Mucosa of descending colon (tissue), 3 donors: ENCODE results near the gene AGR2. TPM values are rescaled to one million over a fixed set of nuclear protein-coding genes. Genes with fewer than 3 reads are reported as not detected.

Experiments
- ATAC-seq: fragments of 200-7000 bp; cut with Tn5 transposase; one replicate; pipeline ENCODE4 v1.9.1; 2020; ENCODE audit warnings: mild to moderate bottlenecking, moderate library complexity
- DNase-seq, 3 donors: peaks; one replicate each; pipeline ENCODE4 v3.0.0-alpha.2; 2020
- H3K36me3 ChIP-seq: fragments of 200-600 bp; one replicate; pipeline ENCODE4 v1.8.0; 2021; ENCODE audit warnings: low read depth, mild to moderate bottlenecking
- H3K4me1 ChIP-seq: fragments of 200-600 bp; one replicate; pipeline ENCODE4 v1.8.0; 2021; ENCODE audit warnings: low read depth, mild to moderate bottlenecking
- H3K4me3 ChIP-seq: fragments of 200-600 bp; one replicate; pipeline ENCODE4 v1.8.0; 2021; ENCODE audit warnings: mild to moderate bottlenecking
- H3K9me3 ChIP-seq: fragments of 200-600 bp; one replicate; pipeline ENCODE4 v1.8.0; 2021; ENCODE audit warnings: mild to moderate bottlenecking
- CTCF ChIP-seq: fragments of 200-600 bp; IDR thresholded peaks from one replicate; pipeline ENCODE4 v1.8.0; 2022; ENCODE audit warnings: antibody characterized with exemption, mild to moderate bottlenecking
- intact Hi-C, 2 donors: fragments of 100-400 bp; cut with DNase I in 1 of 2; cut with micrococcal nuclease in 1 of 2; formaldehyde crosslinking; loops; one replicate each; pipeline versions ENCODE4 v1.11.0 to v1.11.1; 2022; cut with DNase I, micrococcal nuclease
- total RNA-seq, 3 donors: library from RNA; stranded (reverse); fragmentation: NEBNext Ultra II Directional in 2 of 3; extraction: Animal tissue kit (Norgen Biotek cat#: 25700) in 2 of 3; gene quantifications; one replicate each; pipeline versions ENCODE4 v1.2.1 to v1.2.4, GENCODE V29; 2021 to 2023
- donor health status: DM: no; HTN: no; CAD: no; lungs with moderate emphysema.
- donor health status: DM: no; HTN: no; CAD: no.
- donor health status: DM: no; HTN: yes; CAD: no.

AGR2 gene
- total RNA-seq, 3 donors from 2014 or later = 191 to 861 (median 775) TPM

- intact Hi-C loops = no loop called here
- H3K9me3 ChIP-seq = no peaks in the 10 kb centered on the region
- H3K36me3 ChIP-seq = no peaks in the 10 kb centered on the region
- DNase-seq = no peak
- TF ChIP-seq CTCF = no peak
- H3K4me1 ChIP-seq = peaks cover 36% of the 10 kb centered on the region
- ATAC-seq = no peak
- no peak overlapping the region for H3K4me3 ChIP-seq
These were observed 7.9 kb upstream of the AGR2 start for GRCh38 chr7:16812542-16813231.

GRCh38 chr7:16811551-16811950 is 6.8 kb upstream of the AGR2 start:
- TF ChIP-seq CTCF = no peak
- Histone ChIP-seq H3K4me3 (no peak overlapping the region), H3K4me1 (peaks cover 33% of the 10 kb centered on the region), H3K9me3 (no peaks in the 10 kb centered on the region), H3K36me3 (no peaks in the 10 kb centered on the region)
- peak; percentile 68 for ATAC-seq
- intact Hi-C loops = no loop called here
- DNase-seq = no peak

GRCh38 chr7:16810573-16810972 is 5.8 kb upstream of the AGR2 start:
- Histone ChIP-seq H3K4me1 (peaks cover 30% of the 10 kb centered on the region), H3K9me3 (no peaks in the 10 kb centered on the region), H3K4me3 (no peak overlapping the region), H3K36me3 (no peaks in the 10 kb centered on the region)
- ATAC-seq (peak; percentile 71), DNase-seq (peak in 1 of 3 donors; percentile 32)
- intact Hi-C loops = no loop called here
- TF ChIP-seq CTCF = no peak

GRCh38 chr7:16810112-16810511 is 5.3 kb upstream of the AGR2 start:
- intact Hi-C loops = no loop called here
- TF ChIP-seq CTCF = no peak
- no peaks in the 10 kb centered on the region for H3K36me3 ChIP-seq
- no peaks in the 10 kb centered on the region for H3K9me3 ChIP-seq
- H3K4me3 ChIP-seq = no peak overlapping the region
- no peak for DNase-seq
- peaks cover 26% of the 10 kb centered on the region for H3K4me1 ChIP-seq
- peak; percentile 61 for ATAC-seq

GRCh38 chr7:16805441-16805840 is 642 bp upstream of the AGR2 start:
- Histone ChIP-seq H3K9me3 (no peaks in the 10 kb centered on the region), H3K4me3 (no peak overlapping the region), H3K4me1 (peaks cover 3% of the 10 kb centered on the region), H3K36me3 (no peaks in the 10 kb centered on the region)
- DNase-seq (no peak), ATAC-seq (no peak)
- no peak for TF ChIP-seq CTCF
- intact Hi-C loops = no loop called here
